Heart left ventricle (tissue), 16 donors: ENCODE results near the gene RRP8. TPM values are rescaled to one million over a fixed set of nuclear protein-coding genes. Genes with fewer than 3 reads are reported as not detected.

Source experiments
- ATAC-seq, 4 donors: fragments of 200-7000 bp; cut with Tn5 transposase; one replicate each; pipeline ENCODE4 v1.9.1; 2020 to 2022; ENCODE audit warnings: moderate library complexity in 4 of 4, mild to moderate bottlenecking in 3 of 4, moderate number of reproducible peaks in 1 of 4
- DNase-seq, 5 donors: peaks; one replicate each; pipeline ENCODE4 v3.0.0-alpha.2; 2020
- H3K27ac ChIP-seq, 12 donors: fragments of 200-600 bp; sonication (generic) in 4 of 12; one replicate each; pipeline versions ENCODE4 v1.5.0 to v1.8.0; 2016 to 2022; ENCODE audit warnings: mild to moderate bottlenecking in 2 of 12
- H3K27me3 ChIP-seq, 9 donors: fragments of 200-600 bp; sonication (generic) in 2 of 9; one replicate each; pipeline versions ENCODE4 v1.5.1 to v1.8.0; 2016 to 2022; ENCODE audit warnings: mild to moderate bottlenecking in 3 of 9
- H3K36me3 ChIP-seq, 9 donors: fragments of 200-600 bp; sonication (generic) in 2 of 9; one replicate each; pipeline versions ENCODE4 v1.5.0 to v1.8.0; 2018 to 2022; ENCODE audit warnings: mild to moderate bottlenecking in 2 of 9
- H3K4me1 ChIP-seq, 12 donors: fragments of 200-600 bp; sonication (generic) in 4 of 12; one replicate each; pipeline versions ENCODE4 v1.5.0 to v1.8.0; 2016 to 2022; ENCODE audit warnings: mild to moderate bottlenecking in 3 of 12
- H3K4me3 ChIP-seq, 12 donors: fragments of 200-600 bp; sonication (generic) in 4 of 12; one replicate each; pipeline versions ENCODE4 v1.5.0 to v1.8.0; 2017 to 2022; ENCODE audit warnings: mild to moderate bottlenecking in 9 of 12, moderate library complexity in 4 of 12
- H3K9me3 ChIP-seq, 12 donors: fragments of 200-600 bp; sonication (generic) in 4 of 12; one replicate each; pipeline versions ENCODE4 v1.5.0 to v1.8.0; 2016 to 2022; ENCODE audit warnings: mild to moderate bottlenecking in 1 of 12
- CTCF ChIP-seq, 12 donors: fragments of 200-600 bp; sonication (generic) in 4 of 12; IDR thresholded peaks; one replicate each; pipeline versions ENCODE4 v1.5.0 to v1.8.0; 2018 to 2022; ENCODE audit warnings: antibody characterized with exemption in 12 of 12, mild to moderate bottlenecking in 5 of 12
- POLR2A ChIP-seq, 2 donors: fragments of 450-650 bp; IDR thresholded peaks; one replicate each; pipeline ENCODE4 v1.6.1; 2017; ENCODE audit warnings: antibody characterized with exemption in 2 of 2, mild to moderate bottlenecking in 2 of 2, moderate library complexity in 2 of 2
- WGBS, 4 donors: extraction: QIAGEN DNeasy Blood & Tissue Kit in 2 of 4; methylation state at CpG; one replicate each; pipeline versions ENCODE4 v1.1.5 to v1.1.7; 2013 to 2018; 5-methylcytosine and 5-hydroxymethylcytosine counted together
- intact Hi-C, 10 donors: fragments of 100-400 bp; cut with DNase I; formaldehyde crosslinking; loops; one replicate each; pipeline versions ENCODE4 v1.11.1 to v1.14.2; 2022
- polyA plus RNA-seq, 2 donors: library from polyadenylated mRNA; stranded (reverse); fragments of 200-250 nt; gene quantifications; one replicate each; pipeline ENCODE4 v1.2.3, GENCODE V29; 2013
- total RNA-seq, 9 donors: library from RNA; depleted of rRNA in 2 of 9; stranded (reverse); fragments of >200 nt in 2 of 9; fragmentation: NEBNext Ultra II Directional in 3 of 9; extraction: Animal tissue kit (Norgen Biotek cat#: 25700) in 3 of 9; gene quantifications; one replicate each; pipeline versions ENCODE4 v1.1.0 to v1.2.4, GENCODE V29; 2016 to 2023
- donor health status: ischemic (EF 13 %, LVEDD 7.1; RV severe dilation, severe dysfunction).
- donor health status: healthy with polysubstance abuse.
- donor health status: DM: no; HTN: yes; CAD: no.
- donor health status: DM: no; HTN: no; CAD: no.
- donor health status: ischemic (EF 25% LVEDD 6.9; RV normal size, moderate dysfunction).
- donor health status: ischemic (EF 25% LVEDD 5.7; RV mildly dilated, moderate dysfunction).
- donor health status: healthy.
- donor health status: DM: yes; HTN: yes; CAD: no.
- donor health status: ischemic (EF 35%, LVEDD 5.7; RV mildly dilated, moderate dysfunction).
- donor health status: nonischemic (EF 11% LVEDD 7.7; RV severe dilation, severe dysfunction).
- donor health status: DM: yes; HTN: yes; CAD: no.
- donor health status: PGD.
- donor health status: ischemic (EF 29% LVEDD 5.4; RV normal size, mild dysfunction).
- donor health status: nonischemic (EF 23%, LVEDD 6.1; RV moderate dilation, normal function).

The RRP8 gene
- total and polyA plus RNA-seq, 11 donors, result 11.2 to 23.5 (median 17.4) TPM

- H3K27ac ChIP-seq, result no peak overlapping the region
- TF ChIP-seq CTCF (IDR thresholded peaks at IDR 0.05), result no peak
- WGBS, 4 donors, result 94 to 98% (median 96%) methylated on average over 4 of the region's 4 CpGs
- ATAC-seq (no peak), DNase-seq (no peak)
- H3K4me1 ChIP-seq, result peaks cover 0 to 27% (median 2%) of the 10 kb centered on the region in 12 donors
- H3K36me3 ChIP-seq, result peaks cover 0 to 6% (median 0%) of the 10 kb centered on the region in 9 donors
- intact Hi-C loops, result no loop called here
- H3K27me3 ChIP-seq, result no peaks in the 10 kb centered on the region
- H3K4me3 ChIP-seq, result no peak overlapping the region
- H3K9me3 ChIP-seq, result no peaks in the 10 kb centered on the region
Observed at GRCh38 chr11:6563121-6563619, 40.2 kb downstream of the RRP8 start.

GRCh38 chr11:6561288-6561687 is 42.1 kb downstream of the RRP8 start:
- ATAC-seq, result no peak
- no peak for DNase-seq
- Histone ChIP-seq H3K27ac (no peak overlapping the region), H3K9me3 (no peaks in the 10 kb centered on the region), H3K27me3 (no peaks in the 10 kb centered on the region), H3K36me3 (peaks cover 0 to 6% (median 0%) of the 10 kb centered on the region in 9 donors), H3K4me1 (peaks cover 0 to 18% (median 0%) of the 10 kb centered on the region in 12 donors), H3K4me3 (no peak overlapping the region)
- WGBS, 4 donors, result 94 to 97% (median 95%) methylated on average over 3 of the region's 3 CpGs
- TF ChIP-seq POLR2A (IDR thresholded peaks at IDR 0.05) (no peak), CTCF (IDR thresholded peaks at IDR 0.05) (no peak)
- intact Hi-C loops, result no loop called here

- TF ChIP-seq CTCF (IDR thresholded peaks at IDR 0.05), result no peak
- no peak for TF ChIP-seq POLR2A (IDR thresholded peaks at IDR 0.05)
- H3K4me3 ChIP-seq, result no peak overlapping the region
- peaks cover 0 to 18% (median 0%) of the 10 kb centered on the region in 12 donors for H3K4me1 ChIP-seq
- no peak overlapping the region for H3K27ac ChIP-seq
- intact Hi-C loops, result loop anchor here in 1 of 10 donors (5.0 kb wide), 1 partner anchor 43 kb away; the partner anchor contains the start of genes ILK and RRP8
- H3K36me3 ChIP-seq, result peaks cover 0 to 6% (median 0%) of the 10 kb centered on the region in 9 donors
- DNase-seq (no peak), ATAC-seq (no peak)
- 95 to 100% (median 96%) methylated on average over 1 of the region's 1 CpG for WGBS, 4 donors
- no peaks in the 10 kb centered on the region for H3K27me3 ChIP-seq
- H3K9me3 ChIP-seq, result no peaks in the 10 kb centered on the region
Observed at GRCh38 chr11:6559369-6559768, 44.0 kb downstream of the RRP8 start.

- TF ChIP-seq CTCF (IDR thresholded peaks at IDR 0.05) (no peak), POLR2A (IDR thresholded peaks at IDR 0.05) (no peak)
- H3K4me1 ChIP-seq, result peaks cover 0 to 18% (median 0%) of the 10 kb centered on the region in 12 donors
- WGBS, 4 donors, result 74 to 80% (median 75%) methylated on average over 13 to 14 of the region's 14 CpGs
- no peaks in the 10 kb centered on the region for H3K9me3 ChIP-seq
- H3K27ac ChIP-seq, result no peak overlapping the region
- H3K27me3 ChIP-seq, result no peaks in the 10 kb centered on the region
- ATAC-seq (peak; percentile 84 to 94 (median 91)), DNase-seq (peak in 2 of 5 donors; percentile 59 to 81)
- no peak overlapping the region for H3K4me3 ChIP-seq
- intact Hi-C loops, result loop anchor here in 1 of 10 donors (5.0 kb wide), 1 partner anchor 44 kb away; the partner anchor contains the start of genes ILK and RRP8
- H3K36me3 ChIP-seq, result peaks cover 0 to 3% (median 0%) of the 10 kb centered on the region in 9 donors
Observed at GRCh38 chr11:6557761-6558674, 45.4 kb downstream of the RRP8 start.
